ENCODE data around the gene GPR183.

Gene GPR183

GRCh38 chr13:99287551-99287950 is 19.6 kb downstream of the GPR183 start:
- H3K4me3 ChIP-seq: no peak overlapping the region
- H3K4me2 ChIP-seq: peak overlapping the region in 4 of 11 experiments; percentile 25 to 75 (median 44); a peak in 7 of 22 replicates
- TF ChIP-seq Cebpa-rat (IDR thresholded peaks at IDR 0.05): no peak
- no peaks in the 10 kb centered on the region for H3K9me3 ChIP-seq (replicated peaks in 1 of 11)
- no peaks in the 10 kb centered on the region for H3K27me3 ChIP-seq
- H4K20me1 ChIP-seq: peaks cover 0 to 6% (median 0%) of the 10 kb centered on the region in 11 experiments; a peak in 3 of 22 replicates
- peaks cover 7 to 89% (median 51%) of the 10 kb centered on the region in 11 experiments; a peak in 20 of 22 replicates for H3K36me3 ChIP-seq
- H3K4me1 ChIP-seq: peaks cover 15 to 86% (median 50%) of the 10 kb centered on the region in 10 experiments
- peak overlapping the region in 1 of 11 experiments; percentile 29; a peak in 1 of 22 replicates for H3K27ac ChIP-seq
- H3K9ac ChIP-seq: no peak overlapping the region

GRCh38 chr13:99285432-99286182 is 21.6 kb downstream of the GPR183 start:
- peaks cover 0 to 6% (median 0%) of the 10 kb centered on the region in 11 experiments; a peak in 4 of 22 replicates for H4K20me1 ChIP-seq
- H3K9me3 ChIP-seq (replicated peaks in 1 of 11): no peaks in the 10 kb centered on the region
- H3K9ac ChIP-seq: no peak overlapping the region
- H3K4me1 ChIP-seq: peaks cover 34 to 100% (median 69%) of the 10 kb centered on the region in 10 experiments
- H3K4me2 ChIP-seq: peak overlapping the region in 5 of 11 experiments; percentile 2 to 91 (median 19); a peak in 7 of 22 replicates
- TF ChIP-seq Cebpa-rat (IDR thresholded peaks at IDR 0.05): no peak
- H3K4me3 ChIP-seq: no peak overlapping the region
- H3K27me3 ChIP-seq: no peaks in the 10 kb centered on the region
- H3K27ac ChIP-seq: peak overlapping the region in 6 of 11 experiments; percentile 2 to 23 (median 14); a peak in 6 of 22 replicates
- H3K36me3 ChIP-seq: peaks cover 0 to 76% (median 54%) of the 10 kb centered on the region in 11 experiments; a peak in 19 of 22 replicates

- Histone ChIP-seq H3K4me2 (peak overlapping the region; percentile 73 to 92 (median 82)), H3K9me3 (replicated peaks in 1 of 11) (no peaks in the 10 kb centered on the region), H4K20me1 (peaks cover 0 to 4% (median 0%) of the 10 kb centered on the region in 11 experiments; a peak in 2 of 22 replicates), H3K27ac (peak overlapping the region; percentile 68 to 87 (median 81)), H3K9ac (peak overlapping the region; percentile 23 to 75 (median 65); a peak in 20 of 22 replicates), H3K27me3 (no peaks in the 10 kb centered on the region), H3K4me3 (peak overlapping the region in 1 of 10 experiments; percentile 35; a peak in 1 of 20 replicates), H3K4me1 (peaks cover 57 to 100% (median 86%) of the 10 kb centered on the region in 10 experiments), H3K36me3 (peaks cover 0 to 66% (median 39%) of the 10 kb centered on the region in 11 experiments; a peak in 19 of 22 replicates)
- TF ChIP-seq Cebpa-rat (IDR thresholded peaks at IDR 0.05): no peak
Measured at GRCh38 chr13:99282264-99283231, 24.7 kb downstream of the GPR183 start.

- peak overlapping the region; percentile 68 to 87 (median 81) for H3K27ac ChIP-seq
- H4K20me1 ChIP-seq: peaks cover 0 to 4% (median 0%) of the 10 kb centered on the region in 11 experiments; a peak in 2 of 22 replicates
- H3K4me1 ChIP-seq: peaks cover 58 to 100% (median 90%) of the 10 kb centered on the region in 10 experiments
- H3K9ac ChIP-seq: peak overlapping the region; percentile 23 to 75 (median 65); a peak in 21 of 22 replicates
- H3K9me3 ChIP-seq (replicated peaks in 1 of 11): no peaks in the 10 kb centered on the region
- H3K4me3 ChIP-seq: peak overlapping the region in 2 of 10 experiments; percentile 16 to 35; a peak in 2 of 20 replicates
- H3K36me3 ChIP-seq: peaks cover 0 to 60% (median 34%) of the 10 kb centered on the region in 11 experiments; a peak in 19 of 22 replicates
- peak in 6 of 11 experiments; percentile 18 to 70 (median 36); a peak in 5 of 22 replicates for TF ChIP-seq Cebpa-rat (IDR thresholded peaks at IDR 0.05)
- peak overlapping the region; percentile 73 to 92 (median 82) for H3K4me2 ChIP-seq
- no peaks in the 10 kb centered on the region for H3K27me3 ChIP-seq
Measured at GRCh38 chr13:99281811-99282263, 25.4 kb downstream of the GPR183 start.

- Histone ChIP-seq H3K27me3 (no peaks in the 10 kb centered on the region), H3K36me3 (peaks cover 13 to 56% (median 37%) of the 10 kb centered on the region in 11 experiments), H4K20me1 (peaks cover 0 to 4% (median 0%) of the 10 kb centered on the region in 11 experiments; a peak in 2 of 22 replicates), H3K9ac (peak overlapping the region in 9 of 11 experiments; percentile 20 to 75 (median 45); a peak in 12 of 22 replicates), H3K4me1 (peaks cover 65 to 100% (median 97%) of the 10 kb centered on the region in 10 experiments), H3K4me2 (peak overlapping the region; percentile 4 to 92 (median 82); a peak in 21 of 22 replicates), H3K4me3 (peak overlapping the region in 1 of 10 experiments; percentile 6; a peak in 2 of 20 replicates), H3K9me3 (replicated peaks in 1 of 11) (no peaks in the 10 kb centered on the region), H3K27ac (peak overlapping the region; percentile 18 to 87 (median 81); a peak in 20 of 22 replicates)
- TF ChIP-seq Cebpa-rat (IDR thresholded peaks at IDR 0.05): no peak
Measured at GRCh38 chr13:99280166-99280565, 27.0 kb downstream of the GPR183 start.

GRCh38 chr13:99279637-99280036 is 27.6 kb downstream of the GPR183 start:
- peak overlapping the region; percentile 18 to 87 (median 81); a peak in 21 of 22 replicates for H3K27ac ChIP-seq
- H4K20me1 ChIP-seq: peaks cover 0 to 5% (median 0%) of the 10 kb centered on the region in 11 experiments; a peak in 3 of 22 replicates

GRCh38 chr13:99278843-99279242 is 28.4 kb downstream of the GPR183 start:
- peaks cover 0 to 12% (median 0%) of the 10 kb centered on the region in 11 experiments; a peak in 3 of 22 replicates for H4K20me1 ChIP-seq
- no peak overlapping the region for H3K4me3 ChIP-seq
- H3K9me3 ChIP-seq (replicated peaks in 1 of 11): no peaks in the 10 kb centered on the region
- H3K9ac ChIP-seq: peak overlapping the region in 3 of 11 experiments; percentile 28 to 75 (median 35); a peak in 3 of 22 replicates
- H3K36me3 ChIP-seq: peaks cover 19 to 55% (median 47%) of the 10 kb centered on the region in 11 experiments
- H3K27ac ChIP-seq: peak overlapping the region in 10 of 11 experiments; percentile 18 to 87 (median 81); a peak in 18 of 22 replicates
- H3K27me3 ChIP-seq: no peaks in the 10 kb centered on the region
- H3K4me1 ChIP-seq: peaks cover 71 to 100% (median 96%) of the 10 kb centered on the region in 10 experiments
- H3K4me2 ChIP-seq: peak overlapping the region in 8 of 11 experiments; percentile 11 to 92 (median 86); a peak in 15 of 22 replicates
- no peak for TF ChIP-seq Cebpa-rat (IDR thresholded peaks at IDR 0.05)

More at GRCh38 chr13:99279637-99280036, 27.6 kb downstream of the GPR183 start:
- Histone ChIP-seq H3K27me3 (no peaks in the 10 kb centered on the region), H3K9ac (peak overlapping the region in 7 of 11 experiments; percentile 20 to 75 (median 45); a peak in 8 of 22 replicates), H3K4me1 (peaks cover 70 to 100% (median 98%) of the 10 kb centered on the region in 10 experiments), H3K9me3 (replicated peaks in 1 of 11) (no peaks in the 10 kb centered on the region), H3K4me2 (peak overlapping the region; percentile 4 to 92 (median 82); a peak in 21 of 22 replicates), H3K36me3 (peaks cover 16 to 55% (median 40%) of the 10 kb centered on the region in 11 experiments), H3K4me3 (peak overlapping the region in 1 of 10 experiments; percentile 6; a peak in 1 of 20 replicates)
- no peak for TF ChIP-seq Cebpa-rat (IDR thresholded peaks at IDR 0.05)
